BE2C (cell line): ENCODE measurements around the gene RALGPS1.

Source experiments
- DNase-seq: peaks from one replicate; pipeline ENCODE4 v3.0.0-alpha.2; 2020
- H3K27me3 ChIP-seq: fragments of 250-450 bp; sonication (Bioruptor Pico); 2 replicates; pipeline ENCODE4 v1.5.1; 2020; ENCODE audit warnings: mild to moderate bottlenecking
- H3K36me3 ChIP-seq: fragments of 250-450 bp; sonication (Bioruptor Pico); 2 replicates; pipeline ENCODE4 v1.5.1; 2020; ENCODE audit warnings: mild to moderate bottlenecking
- H3K4me1 ChIP-seq: fragments of 250-450 bp; sonication (Bioruptor Pico); 2 replicates; pipeline ENCODE4 v1.5.1; 2020
- H3K4me3 ChIP-seq: 2 replicates; pipeline ENCODE4 v1.5.1; 2011; ENCODE audit warnings: low read depth, low read length
- H3K9me3 ChIP-seq: fragments of 250-450 bp; sonication (Bioruptor Pico); 2 replicates; pipeline ENCODE4 v1.5.1; 2020
- CTCF ChIP-seq: IDR thresholded peaks from 2 replicates; pipeline ENCODE4 v1.5.1; 2012; ENCODE audit warnings: mild to moderate bottlenecking, low read depth, low read length

The RALGPS1 gene

GRCh38 chr9:127053960-127054359 is 139.4 kb downstream of the RALGPS1 start:
- Histone ChIP-seq H3K36me3 (no peaks in the 10 kb centered on the region), H3K4me3 (no peak overlapping the region), H3K27me3 (no peaks in the 10 kb centered on the region), H3K9me3 (no peaks in the 10 kb centered on the region), H3K4me1 (no peaks in the 10 kb centered on the region)
- no peak for DNase-seq
- TF ChIP-seq CTCF = no peak

- no peak for TF ChIP-seq CTCF
- H3K9me3 ChIP-seq = no peaks in the 10 kb centered on the region
Observed at GRCh38 chr9:127055745-127056402, 141.3 kb downstream of the RALGPS1 start.

GRCh38 chr9:127056446-127056845 is 141.9 kb downstream of the RALGPS1 start:
- H3K36me3 ChIP-seq = no peaks in the 10 kb centered on the region
- TF ChIP-seq CTCF = no peak
- H3K4me3 ChIP-seq = no peak overlapping the region
- DNase-seq = no peak
- H3K4me1 ChIP-seq = no peaks in the 10 kb centered on the region
- H3K9me3 ChIP-seq = no peaks in the 10 kb centered on the region
- no peaks in the 10 kb centered on the region for H3K27me3 ChIP-seq

More at GRCh38 chr9:127055745-127056402, 141.3 kb downstream of the RALGPS1 start:
- Histone ChIP-seq H3K4me3 (no peak overlapping the region), H3K36me3 (no peaks in the 10 kb centered on the region), H3K27me3 (no peaks in the 10 kb centered on the region), H3K4me1 (no peaks in the 10 kb centered on the region)
- DNase-seq = no peak

GRCh38 chr9:127058011-127058644 is 143.5 kb downstream of the RALGPS1 start:
- no peaks in the 10 kb centered on the region for H3K4me1 ChIP-seq
- H3K27me3 ChIP-seq = no peaks in the 10 kb centered on the region
- H3K4me3 ChIP-seq = no peak overlapping the region
- H3K9me3 ChIP-seq = no peaks in the 10 kb centered on the region
- DNase-seq = no peak
- no peaks in the 10 kb centered on the region for H3K36me3 ChIP-seq
- no peak for TF ChIP-seq CTCF

GRCh38 chr9:127058645-127059021 is 144.1 kb downstream of the RALGPS1 start:
- TF ChIP-seq CTCF = no peak
- H3K36me3 ChIP-seq = no peaks in the 10 kb centered on the region
- no peaks in the 10 kb centered on the region for H3K4me1 ChIP-seq
- H3K9me3 ChIP-seq = no peaks in the 10 kb centered on the region
- no peak overlapping the region for H3K4me3 ChIP-seq
- DNase-seq = no peak
- no peaks in the 10 kb centered on the region for H3K27me3 ChIP-seq

- Histone ChIP-seq H3K4me1 (no peaks in the 10 kb centered on the region), H3K9me3 (no peaks in the 10 kb centered on the region), H3K4me3 (no peak overlapping the region), H3K36me3 (no peaks in the 10 kb centered on the region), H3K27me3 (no peaks in the 10 kb centered on the region)
- DNase-seq = no peak
- no peak for TF ChIP-seq CTCF
Observed at GRCh38 chr9:127059030-127059429, 144.4 kb downstream of the RALGPS1 start.
